Suprapubic skin (tissue), 4 donors: ENCODE results near the gene KIF19. TPM values are rescaled to one million over a fixed set of nuclear protein-coding genes. Genes with fewer than 3 reads are reported as not detected.

Source experiments
- DNase-seq, 2 donors: peaks; one replicate each; pipeline ENCODE4 v3.0.0-alpha.2; 2019; ENCODE audit warnings: low spot score in 2 of 2
- H3K27ac ChIP-seq: fragments of 200-600 bp; sonication (generic); one replicate; pipeline ENCODE4 v1.5.1; 2019
- H3K27me3 ChIP-seq: fragments of 200-600 bp; sonication (generic); one replicate; pipeline ENCODE4 v1.5.1; 2019
- H3K36me3 ChIP-seq: fragments of 200-600 bp; sonication (generic); one replicate; pipeline ENCODE4 v1.5.1; 2019
- H3K4me1 ChIP-seq: fragments of 200-600 bp; sonication (generic); one replicate; pipeline ENCODE4 v1.5.1; 2019
- H3K4me3 ChIP-seq: fragments of 200-600 bp; sonication (generic); one replicate; pipeline ENCODE4 v1.5.1; 2019; ENCODE audit warnings: mild to moderate bottlenecking
- H3K9me3 ChIP-seq: fragments of 200-600 bp; sonication (generic); one replicate; pipeline ENCODE4 v1.5.1; 2019
- CTCF ChIP-seq, 2 donors: fragments of 200-600 bp in 1 of 2; fragments of 450-650 bp in 1 of 2; sonication (generic) in 1 of 2; IDR thresholded peaks; one replicate each; pipeline ENCODE4 v1.5.1; 2016 to 2019; ENCODE audit warnings: antibody characterized with exemption in 2 of 2, mild to moderate bottlenecking in 1 of 2, moderate library complexity in 1 of 2
- EP300 ChIP-seq: sonication (generic); formaldehyde crosslinking; IDR thresholded peaks from one replicate; pipeline ENCODE4 v1.6.1; 2017; ENCODE audit warnings: antibody characterized with exemption
- POLR2A ChIP-seq, 2 donors: fragments of 450-650 bp; IDR thresholded peaks; one replicate each; pipeline ENCODE4 v1.6.1; 2017; ENCODE audit warnings: antibody characterized with exemption in 2 of 2, mild to moderate bottlenecking in 2 of 2, moderate library complexity in 2 of 2
- POLR2AphosphoS5 ChIP-seq, 3 donors: sonication (generic); formaldehyde crosslinking; IDR thresholded peaks; one replicate each; pipeline ENCODE4 v1.6.1; 2017; ENCODE audit warnings: antibody characterized with exemption in 3 of 3
- WGBS: methylation state at CpG from one replicate; pipeline ENCODE4 v1.1.5; 2018; 5-methylcytosine and 5-hydroxymethylcytosine counted together
- total RNA-seq, 4 donors: library from RNA; depleted of rRNA; stranded (reverse); fragments of >200 nt; gene quantifications; one replicate each; pipeline ENCODE4 v1.1.0, GENCODE V29; 2016

Gene KIF19
- total RNA-seq, 4 donors from 2014 or later: 0.34 to 1.3 (median 1.0) TPM

- TF ChIP-seq POLR2A (IDR thresholded peaks at IDR 0.05): no peak
- TF ChIP-seq EP300: no peak
- no peak for TF ChIP-seq CTCF (IDR thresholded peaks at IDR 0.05)
- TF ChIP-seq POLR2AphosphoS5 (IDR thresholded peaks at IDR 0.05): no peak
- H3K4me1 ChIP-seq: peaks cover 12% of the 10 kb centered on the region
- 59% methylated on average over 8 of the region's 8 CpGs for WGBS
- H3K27me3 ChIP-seq: no peaks in the 10 kb centered on the region
- H3K4me3 ChIP-seq: no peak overlapping the region
- no peak for DNase-seq
- no peak overlapping the region for H3K27ac ChIP-seq
- no peaks in the 10 kb centered on the region for H3K36me3 ChIP-seq
- no peaks in the 10 kb centered on the region for H3K9me3 ChIP-seq
These were observed 60.4 kb downstream of the KIF19 start for GRCh38 chr17:74386386-74386785.

DNA sequence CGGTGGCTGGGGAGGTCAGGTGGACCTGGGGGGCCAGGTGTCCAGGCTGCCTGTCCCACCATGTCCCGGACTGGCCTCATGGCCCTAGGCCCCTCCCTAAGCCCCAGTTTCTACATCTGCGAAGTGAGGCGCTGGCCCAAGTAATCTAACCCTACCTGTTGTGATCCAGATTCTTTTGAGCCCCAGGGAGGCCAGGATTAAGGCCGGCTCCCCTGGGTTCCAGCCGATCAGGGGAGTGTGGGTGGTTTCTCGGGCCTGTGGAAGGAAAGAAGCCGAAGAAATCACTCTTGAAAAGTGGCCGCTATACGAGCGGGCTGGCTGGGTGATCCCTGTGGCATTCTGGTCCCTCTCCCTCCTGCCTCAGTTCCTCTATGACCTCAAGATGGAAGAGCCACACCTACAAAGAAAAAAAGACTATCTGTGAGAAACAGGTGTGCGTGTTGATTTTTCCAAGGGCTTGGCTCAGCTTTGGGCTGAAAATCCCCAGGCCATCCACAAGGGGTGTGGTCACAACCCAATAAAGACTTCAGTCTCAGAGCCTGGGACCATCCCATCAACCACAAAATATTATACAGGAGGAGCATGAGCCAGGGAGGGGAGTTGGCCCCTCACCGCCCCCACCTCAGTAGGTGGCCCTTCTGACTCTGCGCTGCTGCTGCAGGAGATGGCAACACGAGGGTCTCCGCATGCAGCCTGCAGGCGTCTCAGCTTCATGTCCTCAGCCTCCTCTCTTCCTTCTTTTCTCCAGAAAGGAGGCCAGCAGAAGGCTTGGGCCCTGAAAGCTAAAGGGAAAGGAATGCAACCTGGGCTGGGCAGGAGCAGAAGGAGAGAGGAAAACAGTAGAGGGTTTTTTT is 61.6 kb downstream of the KIF19 start:
- no peaks in the 10 kb centered on the region for H3K36me3 ChIP-seq
- no peaks in the 10 kb centered on the region for H3K27me3 ChIP-seq
- TF ChIP-seq POLR2AphosphoS5 (IDR thresholded peaks at IDR 0.05) (no peak), POLR2A (IDR thresholded peaks at IDR 0.05) (no peak), EP300 (no peak), CTCF (IDR thresholded peaks at IDR 0.05) (no peak)
- 59% methylated on average over 17 of the region's 17 CpGs for WGBS
- no peak overlapping the region for H3K27ac ChIP-seq
- no peaks in the 10 kb centered on the region for H3K9me3 ChIP-seq
- no peak overlapping the region for H3K4me3 ChIP-seq
- DNase-seq: no peak
- peaks cover 10% of the 10 kb centered on the region for H3K4me1 ChIP-seq

DNA sequence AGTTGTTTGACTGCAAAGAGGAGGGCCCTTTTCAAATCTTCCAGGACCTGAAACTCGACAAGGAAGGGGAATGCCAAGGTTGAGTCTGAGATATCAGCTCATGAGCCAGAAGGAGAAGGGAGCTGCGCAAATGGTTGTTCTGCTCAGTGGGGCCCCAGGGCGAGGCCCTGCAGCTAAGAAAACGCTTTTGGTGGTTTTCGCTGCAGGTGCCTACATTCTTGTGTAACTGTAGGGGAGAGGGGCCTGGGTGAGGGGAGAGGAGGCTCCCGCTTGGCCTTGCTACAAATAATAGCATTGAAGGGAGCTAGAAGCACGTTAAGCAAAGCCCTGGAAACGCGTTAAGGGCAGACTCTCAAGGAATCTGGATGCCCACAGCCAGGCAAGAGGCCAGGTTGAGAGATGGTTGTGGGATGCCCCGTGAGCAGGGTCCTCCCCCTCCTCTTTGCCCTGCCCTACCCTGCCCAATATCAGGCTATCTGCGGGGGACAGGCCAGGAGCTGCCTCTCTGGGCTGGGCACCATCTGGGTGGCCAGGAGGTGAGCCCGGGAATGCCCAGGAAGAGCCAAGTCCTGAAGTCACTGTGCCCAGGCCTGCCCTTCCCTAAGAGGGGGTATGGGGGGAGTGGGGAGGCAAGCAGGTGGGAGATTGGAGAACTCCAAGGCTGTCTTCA is 63.2 kb downstream of the KIF19 start:
- WGBS: 53% methylated on average over 11 of the region's 12 CpGs
- Histone ChIP-seq H3K9me3 (no peaks in the 10 kb centered on the region), H3K4me3 (no peak overlapping the region), H3K27ac (no peak overlapping the region), H3K36me3 (no peaks in the 10 kb centered on the region), H3K4me1 (peaks cover 10% of the 10 kb centered on the region), H3K27me3 (no peaks in the 10 kb centered on the region)
- no peak for DNase-seq
- TF ChIP-seq POLR2A (IDR thresholded peaks at IDR 0.05) (no peak), POLR2AphosphoS5 (IDR thresholded peaks at IDR 0.05) (no peak), EP300 (no peak)

DNA sequence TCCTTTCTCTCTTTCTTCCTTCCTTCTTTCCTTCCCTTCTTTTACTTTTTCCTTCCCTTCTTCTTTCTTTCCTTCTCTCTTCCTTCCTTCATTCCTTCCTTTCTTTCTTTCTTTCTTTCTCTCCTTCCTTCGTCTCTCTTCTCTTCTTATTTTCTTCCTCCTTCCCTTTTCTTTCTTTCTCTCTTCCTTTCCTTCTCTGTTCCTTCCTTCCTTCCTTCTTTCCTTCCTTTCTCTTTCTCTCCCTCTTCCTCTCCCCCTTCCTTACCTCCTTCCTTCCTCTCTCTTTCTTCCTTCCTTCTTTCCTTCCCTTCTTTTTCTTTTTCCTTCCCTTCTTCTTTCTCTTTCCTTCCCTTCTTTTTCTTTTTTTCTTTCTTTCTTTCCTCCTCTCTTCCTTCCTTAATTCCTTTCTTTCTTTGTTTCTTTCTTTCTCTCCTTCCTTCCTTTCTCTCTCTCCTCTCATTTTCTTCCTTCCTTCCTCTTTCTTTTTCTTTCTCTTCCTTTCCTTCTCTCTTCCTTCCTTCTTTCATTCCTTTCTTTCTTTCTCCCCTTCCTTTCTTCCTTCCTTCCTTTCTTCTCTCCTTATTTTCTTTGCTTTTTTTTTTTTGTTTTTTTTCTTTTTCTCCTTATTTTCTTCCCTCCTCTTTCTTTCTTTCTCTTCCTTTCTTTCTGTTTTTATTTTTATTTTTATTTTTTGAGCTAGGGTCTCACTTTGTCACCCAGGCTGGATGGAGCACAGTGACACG is 64.1 kb downstream of the KIF19 start:
- Histone ChIP-seq H3K36me3 (no peaks in the 10 kb centered on the region), H3K4me3 (no peak overlapping the region), H3K4me1 (peaks cover 10% of the 10 kb centered on the region), H3K9me3 (no peaks in the 10 kb centered on the region), H3K27me3 (no peaks in the 10 kb centered on the region), H3K27ac (no peak overlapping the region)
- DNase-seq: no peak
- TF ChIP-seq POLR2AphosphoS5 (IDR thresholded peaks at IDR 0.05) (no peak), POLR2A (IDR thresholded peaks at IDR 0.05) (no peak), CTCF (IDR thresholded peaks at IDR 0.05) (no peak)
- WGBS: 72% methylated on average over 2 of the region's 2 CpGs

DNA sequence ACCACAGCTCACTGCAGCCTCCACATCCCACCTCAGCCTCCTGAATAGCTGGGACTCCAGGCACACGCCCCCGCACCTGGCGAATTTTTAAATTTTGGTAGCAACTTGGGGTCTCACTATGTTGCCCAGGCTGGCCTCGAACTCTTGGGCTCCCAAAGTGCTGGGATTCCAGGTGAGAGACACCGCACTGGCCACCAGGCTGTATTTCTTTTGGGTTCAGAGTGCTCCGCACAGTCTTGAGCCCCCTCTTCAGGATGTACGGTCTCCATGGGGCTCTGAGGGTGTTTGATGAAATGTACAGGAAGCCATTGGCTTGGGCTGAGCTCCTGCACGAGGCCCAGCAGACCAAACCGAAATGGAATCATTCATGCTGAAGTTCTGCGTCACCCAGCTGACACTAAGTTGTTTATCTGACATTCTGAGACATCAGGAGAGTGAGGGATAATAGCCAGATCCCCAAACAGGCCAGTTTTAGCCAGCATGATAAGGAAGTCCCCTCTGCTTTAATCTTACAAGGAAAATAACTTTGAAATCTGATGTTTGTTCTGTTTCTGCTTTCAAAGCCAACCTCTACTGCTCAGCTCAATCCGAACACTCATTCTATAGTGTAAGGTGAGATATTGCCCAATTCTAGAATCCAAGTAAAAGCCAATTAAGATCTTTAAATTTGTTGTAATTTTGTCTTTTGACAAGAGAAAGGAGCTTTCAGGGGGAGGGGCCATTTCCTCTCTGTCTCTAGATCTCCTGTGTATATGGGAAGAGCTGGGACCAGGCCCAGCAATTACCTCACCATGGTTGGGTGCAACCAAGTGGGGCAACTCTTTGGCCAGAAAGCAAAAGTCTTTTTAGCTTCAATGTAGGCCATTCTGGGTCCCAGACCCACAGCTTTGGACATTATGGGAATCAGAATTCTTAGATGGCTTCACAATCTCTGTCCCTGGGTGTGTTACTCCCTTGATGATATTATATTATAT is 64.9 kb downstream of the KIF19 start:
- no peak overlapping the region for H3K4me3 ChIP-seq
- no peaks in the 10 kb centered on the region for H3K27me3 ChIP-seq
- H3K36me3 ChIP-seq: no peaks in the 10 kb centered on the region
- 91% methylated on average over 10 of the region's 11 CpGs for WGBS
- no peak for TF ChIP-seq POLR2AphosphoS5 (IDR thresholded peaks at IDR 0.05)
- no peak for TF ChIP-seq CTCF (IDR thresholded peaks at IDR 0.05)
- no peak for TF ChIP-seq POLR2A (IDR thresholded peaks at IDR 0.05)
- TF ChIP-seq EP300: no peak
- DNase-seq: no peak
- peaks cover 10% of the 10 kb centered on the region for H3K4me1 ChIP-seq
- H3K27ac ChIP-seq: no peak overlapping the region
- no peaks in the 10 kb centered on the region for H3K9me3 ChIP-seq
